ENCODE data around the gene RAB34. TPM values are rescaled to one million over a fixed set of nuclear protein-coding genes. Genes with fewer than 3 reads are reported as not detected.
A peak's percentile ranks its signal among the peaks of the same experiment; 100 is the strongest.

RAB34 gene
- total and polyA plus RNA-seq, 9 of the 15 experiments (the other 6 are each of a cell fraction or from before 2014, with no cell fraction given), result 0.07 to 3.8 (median 0.46) TPM; not detected in 1

- TF ChIP-seq FOXA3 (CRISPR knock-in tag; conservative IDR thresholded peaks at IDR 0.05 in 1 of 2, IDR thresholded peaks at IDR 0.05 in 1 of 2), result 0 out of 4 replicates have a peak, but pooled peaks of 1 of the 2 experiments have one; percentile 16
- TF ChIP-seq PTBP1 (IDR thresholded peaks at IDR 0.05; ENCODE audit: low read depth, low read length), result no peak
- no peak for TF ChIP-seq ZNF174 (CRISPR knock-in tag; IDR thresholded peaks at IDR 0.05)
- TF ChIP-seq TRIM24 (IDR thresholded peaks at IDR 0.05), result no peak
- no peak for TF ChIP-seq PCBP2 (IDR thresholded peaks at IDR 0.05; ENCODE audit: low read depth, low read length, poor library complexity, severe bottlenecking)
- TF ChIP-seq, protein P1, sequence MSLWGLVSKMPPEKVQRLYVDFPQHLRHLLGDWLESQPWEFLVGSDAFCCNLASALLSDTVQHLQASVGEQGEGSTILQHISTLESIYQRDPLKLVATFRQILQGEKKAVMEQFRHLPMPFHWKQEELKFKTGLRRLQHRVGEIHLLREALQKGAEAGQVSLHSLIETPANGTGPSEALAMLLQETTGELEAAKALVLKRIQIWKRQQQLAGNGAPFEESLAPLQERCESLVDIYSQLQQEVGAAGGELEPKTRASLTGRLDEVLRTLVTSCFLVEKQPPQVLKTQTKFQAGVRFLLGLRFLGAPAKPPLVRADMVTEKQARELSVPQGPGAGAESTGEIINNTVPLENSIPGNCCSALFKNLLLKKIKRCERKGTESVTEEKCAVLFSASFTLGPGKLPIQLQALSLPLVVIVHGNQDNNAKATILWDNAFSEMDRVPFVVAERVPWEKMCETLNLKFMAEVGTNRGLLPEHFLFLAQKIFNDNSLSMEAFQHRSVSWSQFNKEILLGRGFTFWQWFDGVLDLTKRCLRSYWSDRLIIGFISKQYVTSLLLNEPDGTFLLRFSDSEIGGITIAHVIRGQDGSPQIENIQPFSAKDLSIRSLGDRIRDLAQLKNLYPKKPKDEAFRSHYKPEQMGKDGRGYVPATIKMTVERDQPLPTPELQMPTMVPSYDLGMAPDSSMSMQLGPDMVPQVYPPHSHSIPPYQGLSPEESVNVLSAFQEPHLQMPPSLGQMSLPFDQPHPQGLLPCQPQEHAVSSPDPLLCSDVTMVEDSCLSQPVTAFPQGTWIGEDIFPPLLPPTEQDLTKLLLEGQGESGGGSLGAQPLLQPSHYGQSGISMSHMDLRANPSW (CRISPR knock-in tag; IDR thresholded peaks at IDR 0.05), result no peak
- TF ChIP-seq CBX8 (IDR thresholded peaks at IDR 0.05; ENCODE audit: borderline replicate concordance, extremely low read depth, low read depth, low read length, poor library complexity, severe bottlenecking), result no peak
- TF ChIP-seq, protein P2, sequence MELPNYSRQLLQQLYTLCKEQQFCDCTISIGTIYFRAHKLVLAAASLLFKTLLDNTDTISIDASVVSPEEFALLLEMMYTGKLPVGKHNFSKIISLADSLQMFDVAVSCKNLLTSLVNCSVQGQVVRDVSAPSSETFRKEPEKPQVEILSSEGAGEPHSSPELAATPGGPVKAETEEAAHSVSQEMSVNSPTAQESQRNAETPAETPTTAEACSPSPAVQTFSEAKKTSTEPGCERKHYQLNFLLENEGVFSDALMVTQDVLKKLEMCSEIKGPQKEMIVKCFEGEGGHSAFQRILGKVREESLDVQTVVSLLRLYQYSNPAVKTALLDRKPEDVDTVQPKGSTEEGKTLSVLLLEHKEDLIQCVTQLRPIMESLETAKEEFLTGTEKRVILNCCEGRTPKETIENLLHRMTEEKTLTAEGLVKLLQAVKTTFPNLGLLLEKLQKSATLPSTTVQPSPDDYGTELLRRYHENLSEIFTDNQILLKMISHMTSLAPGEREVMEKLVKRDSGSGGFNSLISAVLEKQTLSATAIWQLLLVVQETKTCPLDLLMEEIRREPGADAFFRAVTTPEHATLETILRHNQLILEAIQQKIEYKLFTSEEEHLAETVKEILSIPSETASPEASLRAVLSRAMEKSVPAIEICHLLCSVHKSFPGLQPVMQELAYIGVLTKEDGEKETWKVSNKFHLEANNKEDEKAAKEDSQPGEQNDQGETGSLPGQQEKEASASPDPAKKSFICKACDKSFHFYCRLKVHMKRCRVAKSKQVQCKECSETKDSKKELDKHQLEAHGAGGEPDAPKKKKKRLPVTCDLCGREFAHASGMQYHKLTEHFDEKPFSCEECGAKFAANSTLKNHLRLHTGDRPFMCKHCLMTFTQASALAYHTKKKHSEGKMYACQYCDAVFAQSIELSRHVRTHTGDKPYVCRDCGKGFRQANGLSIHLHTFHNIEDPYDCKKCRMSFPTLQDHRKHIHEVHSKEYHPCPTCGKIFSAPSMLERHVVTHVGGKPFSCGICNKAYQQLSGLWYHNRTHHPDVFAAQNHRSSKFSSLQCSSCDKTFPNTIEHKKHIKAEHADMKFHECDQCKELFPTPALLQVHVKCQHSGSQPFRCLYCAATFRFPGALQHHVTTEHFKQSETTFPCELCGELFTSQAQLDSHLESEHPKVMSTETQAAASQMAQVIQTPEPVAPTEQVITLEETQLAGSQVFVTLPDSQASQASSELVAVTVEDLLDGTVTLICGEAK (IDR thresholded peaks at IDR 0.05), result no peak
- TF ChIP-seq, protein P2 (CRISPR knock-in tag; IDR thresholded peaks at IDR 0.05), result no peak
- TF ChIP-seq ZNF217 (CRISPR knock-in tag; IDR thresholded peaks at IDR 0.05), result no peak
- TF ChIP-seq ZNF699 (CRISPR knock-in tag; IDR thresholded peaks at IDR 0.05; ENCODE audit: insufficient replicate concordance), result no peak
- no peak for TF ChIP-seq NR2C2 (CRISPR knock-in tag; IDR thresholded peaks at IDR 0.05)
- no peak for TF ChIP-seq NR2C2 (tag; IDR thresholded peaks at IDR 0.05)
Observed at GRCh38 chr17:28712705-28713415, 4.8 kb downstream of the RAB34 start (continued).
